ENCODE data around the gene QSOX2.

DNA sequence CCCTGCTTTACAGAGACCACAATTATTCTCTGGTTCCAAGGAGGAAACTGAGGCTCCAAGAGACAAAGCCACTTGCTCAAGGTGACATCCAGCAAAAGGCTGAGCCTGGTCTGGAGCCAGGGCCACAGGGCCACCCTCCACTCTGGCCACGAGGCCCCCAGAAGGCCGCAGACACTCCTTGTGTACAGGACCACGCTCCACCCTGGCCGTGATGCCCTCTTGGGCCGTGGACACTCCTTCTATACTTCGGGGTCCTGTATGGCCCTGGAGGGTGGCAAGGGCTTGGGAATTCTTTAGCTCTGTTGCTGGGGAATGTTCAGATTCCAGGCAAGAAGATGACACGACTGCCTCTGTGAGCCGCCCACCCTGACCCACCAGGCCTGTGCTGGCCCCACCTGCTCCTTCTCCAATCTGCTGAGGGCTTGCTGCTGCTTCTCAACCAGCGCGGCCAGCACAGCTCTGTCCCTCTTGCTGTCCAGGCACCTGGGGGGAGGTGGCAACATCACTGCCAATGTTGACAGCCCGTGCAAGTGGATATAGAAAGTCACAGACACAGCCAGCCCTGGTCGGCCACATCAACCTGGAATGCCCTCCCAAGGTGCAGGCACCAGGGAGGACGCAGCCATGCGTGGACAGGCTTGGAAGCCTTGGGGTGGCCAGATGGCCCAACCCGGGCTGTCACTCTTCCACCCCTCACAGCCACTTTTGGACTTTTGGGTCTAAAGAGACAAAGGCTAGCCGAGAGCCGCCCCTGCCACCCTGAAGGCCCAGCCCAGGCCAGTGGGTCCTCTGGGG is 20.1 kb upstream of the QSOX2 start:
- no peak for TF ChIP-seq EZH2 (IDR thresholded peaks at IDR 0.05; ENCODE audit: borderline replicate concordance, low read length)
- TF ChIP-seq, protein P1, sequence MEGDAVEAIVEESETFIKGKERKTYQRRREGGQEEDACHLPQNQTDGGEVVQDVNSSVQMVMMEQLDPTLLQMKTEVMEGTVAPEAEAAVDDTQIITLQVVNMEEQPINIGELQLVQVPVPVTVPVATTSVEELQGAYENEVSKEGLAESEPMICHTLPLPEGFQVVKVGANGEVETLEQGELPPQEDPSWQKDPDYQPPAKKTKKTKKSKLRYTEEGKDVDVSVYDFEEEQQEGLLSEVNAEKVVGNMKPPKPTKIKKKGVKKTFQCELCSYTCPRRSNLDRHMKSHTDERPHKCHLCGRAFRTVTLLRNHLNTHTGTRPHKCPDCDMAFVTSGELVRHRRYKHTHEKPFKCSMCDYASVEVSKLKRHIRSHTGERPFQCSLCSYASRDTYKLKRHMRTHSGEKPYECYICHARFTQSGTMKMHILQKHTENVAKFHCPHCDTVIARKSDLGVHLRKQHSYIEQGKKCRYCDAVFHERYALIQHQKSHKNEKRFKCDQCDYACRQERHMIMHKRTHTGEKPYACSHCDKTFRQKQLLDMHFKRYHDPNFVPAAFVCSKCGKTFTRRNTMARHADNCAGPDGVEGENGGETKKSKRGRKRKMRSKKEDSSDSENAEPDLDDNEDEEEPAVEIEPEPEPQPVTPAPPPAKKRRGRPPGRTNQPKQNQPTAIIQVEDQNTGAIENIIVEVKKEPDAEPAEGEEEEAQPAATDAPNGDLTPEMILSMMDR (IDR thresholded peaks at IDR 0.05; ENCODE audit: low read length) = no peak
